Lung (tissue), 12 donors: ENCODE data around the gene CLEC18A. TPM values are rescaled to one million over a fixed set of nuclear protein-coding genes. Genes with fewer than 3 reads are reported as not detected.

ENCODE experiments used
- ATAC-seq: fragments of 200-7000 bp; cut with Tn5 transposase; one replicate; pipeline ENCODE4 v1.9.1; 2020; ENCODE audit warnings: moderate number of reproducible peaks; ENCODE audit not compliant: insufficient read depth, low FRiP score
- DNase-seq, 3 donors: peaks; one replicate each; pipeline ENCODE4 v3.0.0-alpha.2; 2013 to 2017
- H3K27ac ChIP-seq, 2 donors: one replicate each; pipeline ENCODE4 v1.5.1; 2013; ENCODE audit warnings: mild to moderate bottlenecking in 2 of 2, moderate library complexity in 2 of 2, control low read depth in 1 of 2, inconsistent platforms in 1 of 2, low read depth in 1 of 2, low read length in 1 of 2
- H3K27me3 ChIP-seq, 3 donors: one replicate each; pipeline ENCODE4 v1.5.1; 2013; ENCODE audit warnings: low read length in 2 of 3; ENCODE audit not compliant: control insufficient read depth in 3 of 3, insufficient read depth in 3 of 3
- H3K36me3 ChIP-seq, 4 donors: one replicate each; pipeline ENCODE4 v1.5.1; 2013; ENCODE audit warnings: low read length in 4 of 4, mild to moderate bottlenecking in 1 of 4, moderate library complexity in 1 of 4; ENCODE audit not compliant: control insufficient read depth in 4 of 4, insufficient read depth in 4 of 4
- H3K4me1 ChIP-seq, 5 donors: one replicate each; pipeline ENCODE4 v1.5.1; 2013; ENCODE audit warnings: low read length in 5 of 5, mild to moderate bottlenecking in 2 of 5, moderate library complexity in 1 of 5; ENCODE audit not compliant: control insufficient read depth in 5 of 5, insufficient read depth in 5 of 5
- H3K4me3 ChIP-seq: one replicate; pipeline ENCODE4 v1.5.1; 2013; ENCODE audit warnings: mild to moderate bottlenecking, control low read depth, moderate library complexity
- H3K9ac ChIP-seq, 2 donors: one replicate each; pipeline ENCODE4 v1.5.1; 2013; ENCODE audit warnings: low read length in 2 of 2, control low read depth in 1 of 2; ENCODE audit not compliant: insufficient read depth in 1 of 2
- H3K9me3 ChIP-seq, 4 donors: one replicate each; pipeline ENCODE4 v1.5.1; 2013; ENCODE audit warnings: low read length in 3 of 4, mild to moderate bottlenecking in 1 of 4, moderate library complexity in 1 of 4; ENCODE audit not compliant: control insufficient read depth in 4 of 4, insufficient read depth in 3 of 4
- CTCF ChIP-seq: IDR thresholded peaks from 2 replicates; pipeline ENCODE4 v1.5.1; 2012; ENCODE audit warnings: mild to moderate bottlenecking; ENCODE audit errors: control extremely low read depth, extremely low read depth
- WGBS, 2 donors: extraction: QIAGEN DNeasy Blood & Tissue Kit; methylation state at CpG; one replicate each; pipeline ENCODE4 v1.1.7; 2013; 5-methylcytosine and 5-hydroxymethylcytosine counted together
- polyA plus RNA-seq, 2 donors: library from polyadenylated mRNA; stranded (reverse); fragments of 200-250 nt; gene quantifications; one replicate each; pipeline ENCODE4 v1.2.1, GENCODE V29; 2013
- total RNA-seq, 2 donors: library from RNA; depleted of rRNA in 1 of 2; stranded (reverse); fragments of >200 nt in 1 of 2; gene quantifications; one replicate each; pipeline ENCODE4 v1.2.1, GENCODE V29; 2014 to 2021
- donor health status: control.
- donor health status: control.
- donor health status: Bipolar disorder and iron deficiency.
- donor health status: healthy.
- donor health status: DM: yes; HTN: yes; CAD: no.

The CLEC18A gene
- total and polyA plus RNA-seq, 4 donors: 1.2 to 2.9 (median 1.5) TPM

- DNase-seq (no peak), ATAC-seq (no peak)
- Histone ChIP-seq H3K4me1 (peaks cover 0 to 13% (median 3%) of the 10 kb centered on the region in 5 donors), H3K9ac (no peak overlapping the region), H3K36me3 (peaks cover 7 to 78% (median 24%) of the 10 kb centered on the region in 4 donors), H3K27ac (peak overlapping the region in 1 of 2 donors; percentile 5), H3K4me3 (no peak overlapping the region), H3K27me3 (no peaks in the 10 kb centered on the region), H3K9me3 (no peaks in the 10 kb centered on the region)
- WGBS, 2 donors: 91 to 93% methylated on average over 16 of the region's 16 CpGs
- TF ChIP-seq CTCF: no peak
These were observed 13.6 kb upstream of the CLEC18A start for GRCh38 chr16:69937465-69937951.

GRCh38 chr16:69938981-69939820 is 11.9 kb upstream of the CLEC18A start:
- no peak overlapping the region for H3K4me3 ChIP-seq
- H3K9ac ChIP-seq: no peak overlapping the region
- no peak for TF ChIP-seq CTCF
- WGBS, 2 donors: 95 to 96% methylated on average over 28 of the region's 28 CpGs
- H3K27ac ChIP-seq: no peak overlapping the region
- DNase-seq (no peak), ATAC-seq (no peak)
- H3K4me1 ChIP-seq: peaks cover 0 to 13% (median 3%) of the 10 kb centered on the region in 5 donors
- H3K36me3 ChIP-seq: peaks cover 5 to 66% (median 18%) of the 10 kb centered on the region in 4 donors
- H3K27me3 ChIP-seq: no peaks in the 10 kb centered on the region
- no peaks in the 10 kb centered on the region for H3K9me3 ChIP-seq

GRCh38 chr16:69939821-69940585 is 11.1 kb upstream of the CLEC18A start:
- H3K4me1 ChIP-seq: peaks cover 0 to 13% (median 3%) of the 10 kb centered on the region in 5 donors
- no peak for ATAC-seq
- TF ChIP-seq CTCF: no peak
- peaks cover 3 to 60% (median 16%) of the 10 kb centered on the region in 4 donors for H3K36me3 ChIP-seq
- H3K27me3 ChIP-seq: no peaks in the 10 kb centered on the region
- H3K27ac ChIP-seq: no peak overlapping the region
- H3K9ac ChIP-seq: no peak overlapping the region
- no peak overlapping the region for H3K4me3 ChIP-seq
- no peaks in the 10 kb centered on the region for H3K9me3 ChIP-seq
- DNase-seq: no peak
- 95 to 97% methylated on average over 26 of the region's 26 CpGs for WGBS, 2 donors
